HL-60 (cell line): Measurements from ENCODE around the gene NFIB.

Experiments
- DNase-seq, 2 experiments: peaks; one replicate each; pipeline ENCODE4 v3.0.0-alpha.2; 2010 to 2020; ENCODE audit warnings: low read depth in 1 of 2, low spot score in 1 of 2
- H3K27ac ChIP-seq: fragments of 250-450 bp; sonication (Bioruptor Pico); replicated peaks from 2 replicates; pipeline ENCODE4 v1.5.1; 2020; ENCODE audit warnings: mild to moderate bottlenecking, moderate library complexity
- H3K27me3 ChIP-seq: fragments of 250-450 bp; sonication (Bioruptor Pico); 2 replicates; pipeline ENCODE4 v1.5.1; 2021; ENCODE audit warnings: mild to moderate bottlenecking, moderate library complexity; ENCODE audit not compliant: insufficient read depth, poor library complexity, severe bottlenecking
- H3K4me3 ChIP-seq: replicated peaks from 2 replicates; pipeline ENCODE4 v1.5.1; 2011; ENCODE audit warnings: mild to moderate bottlenecking, control low read depth, low read length; ENCODE audit not compliant: insufficient read depth
- CTCF ChIP-seq: IDR thresholded peaks from one replicate; pipeline ENCODE4 v1.5.1; 2011; ENCODE audit warnings: low read length, control low read depth, inconsistent platforms; ENCODE audit not compliant: insufficient read depth
- GABPA ChIP-seq: IDR thresholded peaks from 2 replicates; pipeline ENCODE4 v1.6.1; 2012; ENCODE audit warnings: low read depth
- POLR2AphosphoS5 ChIP-seq: IDR thresholded peaks from 2 replicates; pipeline ENCODE4 v1.6.1; 2012; ENCODE audit warnings: low read depth
- SPI1 ChIP-seq: IDR thresholded peaks from 2 replicates; pipeline ENCODE4 v1.6.1; 2012; ENCODE audit warnings: low read depth, mild to moderate bottlenecking, borderline replicate concordance
- TF ChIP-seq, protein P1 (sequence below): IDR thresholded peaks from 2 replicates; pipeline ENCODE4 v1.6.1; 2012; ENCODE audit warnings: low read depth; ENCODE audit not compliant: insufficient replicate concordance

Gene NFIB

GRCh38 chr9:14210428-14210827, 103.5 kb downstream of the NFIB start:
- Histone ChIP-seq H3K4me3 (no peak overlapping the region), H3K27ac (no peak overlapping the region), H3K27me3 (no peaks in the 10 kb centered on the region)
- no peak for DNase-seq
- TF ChIP-seq POLR2AphosphoS5 (no peak), SPI1 (no peak), CTCF (no peak), GABPA (no peak)
- TF ChIP-seq, protein P1, sequence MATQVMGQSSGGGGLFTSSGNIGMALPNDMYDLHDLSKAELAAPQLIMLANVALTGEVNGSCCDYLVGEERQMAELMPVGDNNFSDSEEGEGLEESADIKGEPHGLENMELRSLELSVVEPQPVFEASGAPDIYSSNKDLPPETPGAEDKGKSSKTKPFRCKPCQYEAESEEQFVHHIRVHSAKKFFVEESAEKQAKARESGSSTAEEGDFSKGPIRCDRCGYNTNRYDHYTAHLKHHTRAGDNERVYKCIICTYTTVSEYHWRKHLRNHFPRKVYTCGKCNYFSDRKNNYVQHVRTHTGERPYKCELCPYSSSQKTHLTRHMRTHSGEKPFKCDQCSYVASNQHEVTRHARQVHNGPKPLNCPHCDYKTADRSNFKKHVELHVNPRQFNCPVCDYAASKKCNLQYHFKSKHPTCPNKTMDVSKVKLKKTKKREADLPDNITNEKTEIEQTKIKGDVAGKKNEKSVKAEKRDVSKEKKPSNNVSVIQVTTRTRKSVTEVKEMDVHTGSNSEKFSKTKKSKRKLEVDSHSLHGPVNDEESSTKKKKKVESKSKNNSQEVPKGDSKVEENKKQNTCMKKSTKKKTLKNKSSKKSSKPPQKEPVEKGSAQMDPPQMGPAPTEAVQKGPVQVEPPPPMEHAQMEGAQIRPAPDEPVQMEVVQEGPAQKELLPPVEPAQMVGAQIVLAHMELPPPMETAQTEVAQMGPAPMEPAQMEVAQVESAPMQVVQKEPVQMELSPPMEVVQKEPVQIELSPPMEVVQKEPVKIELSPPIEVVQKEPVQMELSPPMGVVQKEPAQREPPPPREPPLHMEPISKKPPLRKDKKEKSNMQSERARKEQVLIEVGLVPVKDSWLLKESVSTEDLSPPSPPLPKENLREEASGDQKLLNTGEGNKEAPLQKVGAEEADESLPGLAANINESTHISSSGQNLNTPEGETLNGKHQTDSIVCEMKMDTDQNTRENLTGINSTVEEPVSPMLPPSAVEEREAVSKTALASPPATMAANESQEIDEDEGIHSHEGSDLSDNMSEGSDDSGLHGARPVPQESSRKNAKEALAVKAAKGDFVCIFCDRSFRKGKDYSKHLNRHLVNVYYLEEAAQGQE: no peak

- TF ChIP-seq, protein P1: no peak
- DNase-seq: no peak
- Histone ChIP-seq H3K27me3 (no peaks in the 10 kb centered on the region), H3K4me3 (no peak overlapping the region), H3K27ac (no peak overlapping the region)
Observed at GRCh38 chr9:14209399-14210345, 104.3 kb downstream of the NFIB start.

- Histone ChIP-seq H3K4me3 (no peak overlapping the region), H3K27me3 (no peaks in the 10 kb centered on the region), H3K27ac (no peak overlapping the region)
- DNase-seq: no peak
- no peak for TF ChIP-seq CTCF
- TF ChIP-seq POLR2AphosphoS5: no peak
- no peak for TF ChIP-seq GABPA
- TF ChIP-seq, protein P1: no peak
- no peak for TF ChIP-seq SPI1
Observed at GRCh38 chr9:14207352-14207995, 106.5 kb downstream of the NFIB start.
